Hematopoietic multipotent progenitor cell treated with erythropoietin and hydrocortisone succinate and interleukin-3 and kit ligand, for 15 days (in vitro differentiated cells): Measurements from ENCODE around the gene CEP131.

Source experiments
- DNase-seq: peaks from one replicate; pipeline ENCODE4 v3.0.0-alpha.2; 2015; ENCODE audit warnings: low spot score

CEP131 gene

GRCh38 chr17:81223762-81224130 lies 981 bp upstream of the CEP131 start:
- no peak for DNase-seq

- DNase-seq = no peak
These were observed 202 bp downstream of the CEP131 start for GRCh38 chr17:81222620-81222905.

GRCh38 chr17:81221842-81222619 lies 734 bp downstream of the CEP131 start:
- DNase-seq = no peak

GRCh38 chr17:81221371-81221841 lies 1.4 kb downstream of the CEP131 start:
- no peak for DNase-seq

- no peak for DNase-seq
These were observed 3.1 kb downstream of the CEP131 start for GRCh38 chr17:81219476-81220180.

- no peak for DNase-seq
These were observed 3.8 kb downstream of the CEP131 start for GRCh38 chr17:81218991-81219390.

GRCh38 chr17:81218459-81218858 lies 4.3 kb downstream of the CEP131 start:
- DNase-seq = no peak

DNA sequence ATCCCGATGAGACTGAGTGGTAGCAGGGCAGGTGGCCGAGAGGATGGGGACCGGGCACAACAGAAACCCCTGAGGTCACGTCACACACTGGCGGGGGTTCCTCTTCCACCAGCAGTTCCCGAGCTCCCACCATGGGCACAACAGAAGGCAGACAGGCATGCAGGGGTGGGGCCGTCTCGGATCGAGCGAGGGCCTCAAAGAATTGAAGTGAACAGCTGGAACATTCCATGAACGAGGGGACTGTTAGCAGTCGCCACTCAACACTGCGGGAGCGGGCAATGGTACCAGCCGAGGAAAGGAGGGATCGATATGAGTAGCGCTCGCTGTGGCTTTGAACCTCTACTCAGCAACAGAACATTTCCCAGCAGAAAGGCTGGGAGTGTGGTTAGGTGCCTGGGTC lies 5.3 kb downstream of the CEP131 start:
- DNase-seq = no peak

DNA sequence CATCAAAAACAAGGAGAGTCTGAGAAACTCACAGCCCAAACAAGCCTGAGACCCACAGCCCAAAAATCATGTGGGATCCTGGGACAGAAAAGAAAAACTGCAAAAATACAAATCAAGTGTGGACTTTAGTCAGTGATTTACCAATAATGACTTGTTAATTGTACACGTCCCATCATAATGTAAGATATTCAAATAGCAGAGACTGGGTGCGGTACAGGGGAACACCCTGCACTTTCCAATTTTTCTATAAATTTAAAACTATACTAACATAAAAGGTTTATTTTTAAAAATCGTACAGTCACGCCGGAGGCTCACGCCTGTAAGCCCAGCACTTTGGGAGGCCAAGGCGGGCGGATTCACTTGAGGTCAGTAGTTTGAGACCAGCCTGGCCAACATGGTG lies 8.8 kb downstream of the CEP131 start:
- DNase-seq = no peak

GRCh38 chr17:81212365-81212764 lies 10.4 kb downstream of the CEP131 start:
- no peak for DNase-seq

DNA sequence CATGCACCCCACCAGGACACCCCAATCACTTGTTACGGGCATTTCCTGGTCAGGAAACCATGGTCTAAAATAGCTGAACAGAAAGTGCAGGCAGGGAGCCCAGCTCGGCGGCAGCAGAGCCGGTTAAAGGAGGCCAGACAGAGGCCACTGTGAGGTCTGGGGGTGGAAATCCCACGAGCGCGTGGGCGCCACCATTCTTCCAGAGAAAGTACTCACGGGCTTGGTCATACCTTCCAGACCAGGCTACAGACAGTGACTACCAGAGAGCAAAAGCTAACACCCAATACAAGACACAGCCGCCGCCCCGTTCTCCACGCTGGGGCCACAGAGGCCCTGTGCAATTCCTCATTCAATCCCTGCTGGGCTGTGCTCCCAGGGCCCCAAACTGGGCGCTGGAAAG lies 11.9 kb downstream of the CEP131 start:
- DNase-seq = no peak

- DNase-seq = no peak
These were observed 12.3 kb downstream of the CEP131 start for GRCh38 chr17:81210466-81210865.

GRCh38 chr17:81209141-81209540 lies 13.6 kb downstream of the CEP131 start:
- no peak for DNase-seq

GRCh38 chr17:81208651-81209050 lies 14.1 kb downstream of the CEP131 start:
- no peak for DNase-seq

DNA sequence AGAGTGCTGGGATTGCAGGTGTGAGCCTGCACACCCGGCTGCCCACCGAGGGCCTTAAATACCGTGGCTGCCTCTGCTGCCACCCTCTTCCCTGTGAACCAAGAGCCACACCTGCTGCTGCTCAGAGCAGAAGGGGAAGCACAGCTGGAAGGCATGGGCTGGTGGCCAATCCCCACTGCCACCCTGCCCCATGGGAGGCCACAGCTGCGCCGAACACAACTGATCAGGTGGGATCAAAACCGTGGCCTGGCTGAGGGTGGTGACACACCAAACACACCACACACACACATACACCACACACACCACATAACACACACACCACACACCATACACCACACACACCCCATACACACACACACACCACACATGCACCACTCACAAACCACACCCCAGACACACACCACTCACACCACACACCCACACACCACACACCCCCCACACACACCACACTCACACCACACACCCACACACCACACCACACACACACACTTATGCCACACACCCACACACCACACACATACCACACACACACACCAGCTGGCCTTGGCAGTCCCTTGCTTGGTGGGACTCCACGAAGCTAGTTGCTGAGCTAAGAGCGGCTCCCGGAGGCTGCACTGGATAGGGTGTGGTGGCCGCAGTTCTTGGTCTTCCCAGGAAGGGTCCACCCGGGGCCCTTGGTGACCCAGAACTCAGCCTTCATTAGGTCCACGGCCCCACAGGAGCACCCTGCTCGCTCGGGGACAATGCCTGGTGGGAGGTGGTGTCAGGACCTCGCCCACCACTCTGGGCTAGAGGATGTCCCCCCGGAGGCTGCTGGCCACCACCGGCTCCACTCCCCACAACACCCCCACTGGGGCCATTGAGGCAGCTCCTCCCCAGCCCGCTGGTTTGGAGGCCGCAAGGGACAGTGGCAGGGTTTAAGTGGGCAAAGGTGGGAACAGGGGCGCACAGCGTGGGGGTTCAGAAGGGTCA lies 14.9 kb downstream of the CEP131 start:
- no peak for DNase-seq

DNA sequence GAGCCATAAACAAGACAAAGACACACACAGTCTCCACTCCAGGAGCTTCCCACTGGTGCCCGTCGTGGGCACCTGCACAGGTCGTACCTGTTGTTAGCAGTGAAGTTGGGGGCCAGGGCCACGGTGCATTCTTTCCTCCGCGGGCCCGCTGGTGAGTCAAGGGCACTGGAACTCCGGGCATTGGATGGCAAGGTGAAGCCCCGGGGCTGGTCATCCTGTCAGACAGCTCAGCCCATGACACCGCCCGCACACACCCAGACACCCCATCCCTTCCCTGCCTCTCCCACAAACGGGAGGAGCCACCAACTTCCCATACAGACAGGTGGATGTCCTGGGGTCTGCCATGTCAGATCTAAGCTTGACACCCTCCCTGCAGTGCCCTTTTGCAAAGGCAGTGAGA lies 16.1 kb downstream of the CEP131 start:
- no peak for DNase-seq

DNA sequence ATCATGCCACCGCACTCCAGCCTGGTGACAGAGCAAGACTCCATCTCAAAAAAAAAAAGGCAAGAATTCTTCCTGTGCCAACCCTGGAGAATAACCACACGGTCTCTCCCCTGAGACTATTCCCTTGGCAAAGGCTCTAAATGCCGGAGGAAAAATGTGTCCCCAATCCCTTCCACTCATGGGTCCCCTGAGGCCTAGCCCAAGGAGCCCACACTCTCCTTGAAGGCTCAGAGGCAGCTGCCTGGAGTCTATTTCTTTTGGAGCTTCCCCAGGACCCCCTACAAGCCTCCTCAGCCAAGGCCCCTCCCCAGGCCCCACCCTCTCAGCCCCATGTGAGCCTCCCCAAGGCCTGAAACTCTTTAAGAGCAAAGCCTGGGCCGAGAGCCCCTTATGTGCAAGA lies 16.6 kb downstream of the CEP131 start:
- no peak for DNase-seq

DNA sequence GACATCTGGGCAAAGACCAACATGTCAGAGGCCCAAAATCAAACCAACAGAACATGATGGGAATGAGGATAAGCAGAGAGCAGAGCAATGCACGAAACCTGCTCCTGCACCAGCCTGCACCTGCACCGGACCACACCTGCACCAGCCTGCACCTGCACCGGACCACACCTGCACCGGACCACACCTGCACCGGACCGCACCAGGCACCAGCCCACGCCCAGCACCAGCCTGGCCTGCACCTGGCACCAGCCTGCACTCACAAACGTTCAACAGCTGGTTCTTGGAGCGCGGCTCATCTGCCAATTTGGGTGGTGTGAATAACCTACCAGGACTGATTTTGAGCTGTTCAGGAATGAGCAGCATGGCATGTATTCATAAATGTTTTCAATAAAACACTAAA lies 18.2 kb downstream of the CEP131 start:
- DNase-seq = no peak

DNA sequence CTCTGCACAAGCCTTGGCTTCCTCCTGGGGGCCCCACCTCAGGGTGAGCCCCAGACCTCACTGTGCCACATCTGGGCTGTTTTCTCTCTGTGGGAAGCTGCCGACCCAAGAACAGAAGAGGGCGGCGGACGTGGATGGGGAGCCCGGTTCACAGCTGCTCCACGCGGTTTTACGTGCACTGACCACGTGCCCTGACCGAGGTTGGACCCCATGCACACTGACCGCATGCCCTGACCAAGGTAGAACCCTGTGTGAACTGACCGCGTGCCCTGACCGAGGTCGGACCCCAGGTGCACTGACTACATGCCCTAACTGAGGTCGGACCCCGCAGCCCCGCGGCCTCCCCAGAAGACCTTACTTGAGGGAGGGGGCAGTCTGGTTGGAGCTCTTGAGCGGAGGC lies 19.6 kb downstream of the CEP131 start:
- no peak for DNase-seq

- no peak for DNase-seq
These were observed 20.4 kb downstream of the CEP131 start for GRCh38 chr17:81202318-81202717.

DNA sequence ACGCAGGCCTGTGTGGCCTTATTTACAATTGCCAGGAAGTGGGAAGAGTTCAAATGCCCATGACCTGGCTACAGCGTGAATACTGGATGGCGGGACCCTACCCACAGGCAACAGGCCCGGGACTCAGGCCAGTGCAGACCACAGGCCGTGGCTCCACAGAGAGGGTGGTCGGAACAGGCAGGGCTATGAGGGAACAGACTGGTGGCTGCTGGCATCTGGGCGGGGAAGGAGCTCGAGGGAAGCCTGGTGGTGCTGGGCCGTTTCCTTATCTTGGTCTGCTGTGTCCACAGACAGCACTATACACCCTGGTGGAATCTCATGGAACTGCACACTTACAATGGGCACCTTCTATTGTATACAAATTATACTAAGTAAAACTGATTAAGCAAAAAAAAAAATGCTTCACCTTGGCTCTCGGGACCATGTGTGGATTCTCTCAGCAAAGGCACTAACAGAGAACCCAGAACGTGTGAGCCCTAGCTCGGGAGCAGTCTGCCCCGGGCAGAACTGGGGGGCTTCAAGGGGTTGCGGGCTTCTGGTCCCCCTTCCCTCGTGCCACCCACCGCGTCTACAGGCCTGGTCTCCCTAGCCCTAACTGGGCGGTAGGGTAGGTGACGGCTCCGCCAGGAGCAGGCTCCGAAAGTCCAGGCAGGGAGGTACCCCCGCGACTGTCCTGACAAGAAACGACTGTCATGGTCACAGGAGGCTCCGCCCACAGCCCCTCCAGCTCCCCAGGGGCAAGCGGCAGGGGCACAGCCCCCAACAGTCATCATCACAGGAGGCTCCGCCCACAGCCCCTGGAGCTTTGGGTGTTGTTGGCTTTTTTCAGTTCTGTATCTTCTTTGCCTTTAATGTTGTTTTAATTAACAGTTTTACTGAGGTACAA lies 21.8 kb downstream of the CEP131 start:
- DNase-seq = peak; percentile 58

DNA sequence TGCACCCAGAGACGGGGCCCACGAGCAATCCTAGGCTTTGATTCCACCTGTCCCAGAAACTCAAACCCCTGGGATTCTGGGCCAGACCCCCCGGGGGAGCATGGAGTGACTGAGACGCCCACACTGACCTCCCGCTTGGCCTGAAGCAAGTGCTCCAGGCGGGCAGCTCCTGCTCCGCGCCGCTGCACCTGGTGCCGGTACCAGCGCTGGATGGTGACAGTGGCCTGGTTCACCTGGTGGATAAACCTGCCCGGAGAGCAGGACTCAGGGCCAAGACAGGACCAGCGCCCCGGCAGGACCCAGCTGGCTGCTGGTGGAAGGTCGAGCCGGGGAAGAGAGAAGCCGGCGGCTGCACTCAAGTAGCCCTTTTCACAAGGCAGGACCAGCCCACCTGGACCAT lies 22.6 kb downstream of the CEP131 start:
- no peak for DNase-seq
